Measurements from ENCODE around the gene GPRIN1.
A peak's percentile ranks its signal among the peaks of the same experiment; 100 is the strongest.
"Not testable (repeated sequence)": the region's sequence is repeated elsewhere in the genome, so short reads cannot be mapped to it uniquely, and the experiment has no call there.

Gene GPRIN1

DNA sequence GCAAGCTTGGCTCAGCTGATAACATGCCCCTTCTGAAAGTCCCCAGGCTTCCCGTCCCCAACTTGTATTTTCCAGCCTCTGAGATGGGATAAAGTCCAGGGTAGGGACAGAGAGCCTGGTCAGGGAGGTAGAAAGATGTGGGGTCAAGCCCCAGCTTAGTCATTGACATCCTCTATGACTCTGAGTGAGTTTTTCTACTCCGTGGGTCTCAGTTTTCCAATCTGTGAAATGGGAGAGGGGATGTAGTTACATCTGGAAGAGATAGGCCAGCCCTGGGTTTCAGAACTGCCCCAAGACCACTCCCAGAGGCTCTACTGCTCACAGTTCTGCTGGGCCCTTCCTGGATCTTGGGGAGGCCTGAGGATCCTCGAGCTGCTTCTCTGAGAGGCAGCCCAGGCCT, 3.1 kb downstream of the GPRIN1 start:
- ChIA-PET POLR2A (ENCODE audit: low non-redundant PET) (no interaction called here), CTCF (interaction anchor here (1.3 to 1.4 kb wide), 2 partner anchors 10 to 28 kb away, joined by 4 to 7 read pairs; no protein-coding TSS in a partner anchor)
- TF ChIP-seq, protein P1, sequence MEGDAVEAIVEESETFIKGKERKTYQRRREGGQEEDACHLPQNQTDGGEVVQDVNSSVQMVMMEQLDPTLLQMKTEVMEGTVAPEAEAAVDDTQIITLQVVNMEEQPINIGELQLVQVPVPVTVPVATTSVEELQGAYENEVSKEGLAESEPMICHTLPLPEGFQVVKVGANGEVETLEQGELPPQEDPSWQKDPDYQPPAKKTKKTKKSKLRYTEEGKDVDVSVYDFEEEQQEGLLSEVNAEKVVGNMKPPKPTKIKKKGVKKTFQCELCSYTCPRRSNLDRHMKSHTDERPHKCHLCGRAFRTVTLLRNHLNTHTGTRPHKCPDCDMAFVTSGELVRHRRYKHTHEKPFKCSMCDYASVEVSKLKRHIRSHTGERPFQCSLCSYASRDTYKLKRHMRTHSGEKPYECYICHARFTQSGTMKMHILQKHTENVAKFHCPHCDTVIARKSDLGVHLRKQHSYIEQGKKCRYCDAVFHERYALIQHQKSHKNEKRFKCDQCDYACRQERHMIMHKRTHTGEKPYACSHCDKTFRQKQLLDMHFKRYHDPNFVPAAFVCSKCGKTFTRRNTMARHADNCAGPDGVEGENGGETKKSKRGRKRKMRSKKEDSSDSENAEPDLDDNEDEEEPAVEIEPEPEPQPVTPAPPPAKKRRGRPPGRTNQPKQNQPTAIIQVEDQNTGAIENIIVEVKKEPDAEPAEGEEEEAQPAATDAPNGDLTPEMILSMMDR (conservative IDR thresholded peaks at IDR 0.05; ENCODE audit: low read depth) = no peak
- DNase-seq (ENCODE audit: low spot score) = no peak
- H3K27ac ChIP-seq = peak overlapping the region; percentile 53

DNA sequence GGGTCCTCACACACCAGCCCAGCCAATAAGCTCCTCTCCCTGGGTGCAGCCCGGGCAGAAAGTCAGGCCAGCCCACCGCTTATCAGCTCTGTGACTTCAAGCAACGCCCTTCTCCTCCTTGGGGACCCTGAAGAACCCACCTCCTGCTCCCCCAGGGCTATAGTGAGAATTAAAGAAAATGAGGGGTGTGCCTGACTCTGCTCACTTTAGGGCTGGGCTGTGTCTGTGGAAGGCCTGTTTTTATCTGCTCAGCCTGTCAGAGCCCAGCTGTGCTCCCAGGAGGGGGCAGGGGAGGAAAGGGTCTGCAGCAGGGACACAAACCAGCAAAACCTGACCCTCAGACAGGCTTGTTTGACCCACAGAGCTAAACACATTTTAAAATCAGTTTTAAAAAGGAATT, 3.9 kb downstream of the GPRIN1 start:
- ChIA-PET CTCF (interaction anchor here (0.6 to 1.4 kb wide), 3 partner anchors 10 to 332 kb away, joined by 3 to 7 read pairs (median 4); no protein-coding TSS in a partner anchor), POLR2A (ENCODE audit: low non-redundant PET) (no interaction called here)
- H3K27ac ChIP-seq = peak overlapping the region; percentile 53
- DNase-seq (ENCODE audit: low spot score) = no peak
- TF ChIP-seq, protein P1 (conservative IDR thresholded peaks at IDR 0.05; ENCODE audit: low read depth) = no peak

DNA sequence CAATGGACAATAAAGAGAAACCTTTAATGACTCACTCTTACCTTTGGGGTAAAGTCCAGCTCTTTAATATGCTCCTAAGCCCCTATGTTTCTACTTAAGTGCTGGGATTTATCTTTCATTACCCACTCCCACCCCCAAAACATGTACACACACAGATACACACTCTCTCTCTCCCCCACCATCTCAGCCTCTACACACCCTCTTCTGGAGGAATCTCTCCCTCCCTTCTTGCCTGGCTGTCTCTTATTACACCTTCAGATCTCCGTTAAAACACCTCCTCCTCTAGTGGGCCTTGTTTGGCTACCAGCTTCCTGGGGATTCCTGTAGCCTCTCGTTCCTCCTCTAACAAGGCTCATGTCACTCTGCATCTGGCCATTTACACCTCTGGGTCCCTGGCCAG, 6.9 kb downstream of the GPRIN1 start:
- no peak for DNase-seq (ENCODE audit: low spot score)
- TF ChIP-seq, protein P1 (conservative IDR thresholded peaks at IDR 0.05; ENCODE audit: low read depth) = no peak
- ChIA-PET POLR2A (ENCODE audit: low non-redundant PET) (no interaction called here), CTCF (interaction anchor here (0.6 kb wide), 1 partner anchor 268 kb away, joined by 3 read pairs; no protein-coding TSS in a partner anchor)
- no peak overlapping the region for H3K27ac ChIP-seq

DNA sequence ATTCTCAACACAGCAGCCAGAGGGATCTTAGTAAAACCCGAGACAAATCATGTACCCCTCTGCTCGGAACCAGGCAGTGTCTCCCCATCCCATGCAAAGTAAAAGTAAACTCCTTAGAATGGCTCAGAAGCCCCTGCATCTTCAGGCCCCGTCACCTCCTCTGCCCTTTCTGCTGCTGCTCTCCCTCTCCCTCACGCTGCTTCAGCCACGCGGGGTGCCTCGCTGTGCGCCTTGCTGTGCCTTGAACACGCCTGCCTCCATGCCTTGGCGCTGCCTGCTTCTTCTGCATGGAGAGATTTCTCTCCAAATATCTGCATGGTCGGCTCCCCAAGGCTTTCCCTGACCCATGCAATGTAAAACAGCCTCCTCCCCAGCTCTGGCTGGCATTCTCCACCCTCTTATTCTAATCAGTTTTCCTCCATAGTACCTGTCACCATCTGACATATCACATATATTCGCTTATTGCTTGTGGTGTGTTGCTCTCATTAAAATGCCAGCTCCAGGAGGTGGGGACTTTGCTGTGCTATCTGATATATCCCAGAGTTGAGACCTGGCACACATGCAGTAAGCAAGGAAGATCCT, 8.0 kb downstream of the GPRIN1 start:
- CTCF ChIA-PET = no interaction called here
- TF ChIP-seq, protein P1 (conservative IDR thresholded peaks at IDR 0.05; ENCODE audit: low read depth) = no peak
- POLR2A ChIA-PET (ENCODE audit: low non-redundant PET) = no interaction called here
- no peak for DNase-seq (ENCODE audit: low spot score)
- no peak overlapping the region for H3K27ac ChIP-seq

DNA sequence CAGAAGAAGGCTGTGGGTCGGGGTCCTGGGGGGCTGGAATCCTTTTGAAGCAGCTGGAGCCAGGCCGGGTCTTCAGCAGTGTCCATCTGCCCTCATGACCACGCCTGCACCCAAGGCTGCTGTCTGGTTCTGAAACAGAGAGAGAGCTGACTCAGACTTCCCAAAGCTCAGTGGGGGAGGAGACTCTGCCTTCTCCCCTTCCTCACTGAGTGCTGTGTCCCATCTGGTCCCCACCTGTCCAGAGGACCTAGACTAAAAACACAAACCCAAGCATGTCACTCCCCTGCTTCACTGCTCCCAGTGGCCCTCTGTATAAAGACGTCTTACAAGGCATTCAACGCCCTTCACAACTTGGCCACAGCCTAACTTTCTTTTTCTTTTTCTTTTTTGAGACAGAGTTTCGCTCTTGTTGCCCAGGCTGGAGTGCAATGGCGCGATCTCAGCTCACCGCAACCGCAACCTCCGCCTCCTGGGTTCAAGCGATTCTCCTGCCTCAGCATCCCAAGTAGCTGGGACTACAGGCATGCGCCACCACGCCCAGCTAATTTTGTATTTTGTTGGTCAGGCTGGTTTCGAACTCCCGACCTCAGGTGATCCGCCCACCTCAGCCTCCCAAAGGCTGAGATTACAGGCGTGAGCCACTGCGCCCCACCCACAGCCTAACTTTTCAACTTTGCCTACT, 10.1 kb downstream of the GPRIN1 start:
- DNase-seq (ENCODE audit: low spot score); CTCF ChIA-PET; POLR2A ChIA-PET (ENCODE audit: low non-redundant PET): not testable (repeated sequence)
- H3K27ac ChIP-seq = 0 out of 2 replicates have a peak overlapping the region, but pooled peaks have one; percentile 5

DNA sequence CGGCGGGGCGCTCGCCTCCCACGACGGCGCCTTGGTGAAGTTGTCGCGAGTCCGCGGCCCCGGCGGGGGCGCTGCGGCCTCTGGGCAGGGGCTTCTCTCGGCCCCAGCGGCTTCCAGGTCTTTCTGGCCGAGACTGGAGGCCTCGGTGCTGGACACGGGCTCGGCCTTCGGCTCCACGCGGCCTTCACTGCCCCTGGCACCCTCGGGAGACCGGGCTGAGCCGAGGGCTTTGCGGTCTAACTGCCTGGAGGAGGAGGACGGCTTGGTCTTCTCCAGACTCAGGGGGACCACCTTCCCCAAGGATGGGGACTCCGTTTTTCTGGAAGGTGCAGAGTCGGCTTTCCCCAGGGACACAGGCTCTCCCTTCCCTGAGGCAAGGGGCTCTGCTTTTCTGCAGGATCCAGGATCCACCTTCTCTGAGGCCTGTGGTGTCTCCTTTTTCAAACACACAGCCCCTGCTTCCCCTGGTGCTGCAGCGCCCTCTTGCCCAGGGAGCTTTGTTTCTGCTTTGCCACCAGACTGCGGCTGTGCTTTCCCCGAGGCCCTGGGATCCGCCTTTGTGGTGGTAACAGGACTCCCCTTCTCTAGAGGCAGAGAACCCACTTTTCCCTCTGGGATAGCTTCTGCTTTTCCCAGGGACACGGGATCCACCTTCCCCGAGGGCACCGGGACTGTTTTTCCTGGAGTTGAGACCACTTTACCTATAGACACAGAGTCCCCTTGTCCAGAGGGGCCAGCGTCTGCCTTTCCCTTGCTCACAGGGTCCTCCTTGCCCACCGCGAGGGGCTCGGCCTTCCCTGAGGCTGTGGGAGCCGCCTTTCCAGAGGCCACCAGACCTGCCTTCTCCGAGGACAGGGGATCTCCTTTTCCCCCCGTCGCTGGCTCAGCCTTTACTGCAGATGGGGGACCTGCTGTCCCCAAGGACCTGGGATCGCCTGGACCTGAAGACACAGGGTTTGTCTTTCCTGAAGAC, 12.3 kb downstream of the GPRIN1 start:
- DNase-seq (ENCODE audit: low spot score) = no peak
- H3K27ac ChIP-seq = no peak overlapping the region
- CTCF ChIA-PET = interaction anchor here (0.7 to 2.0 kb wide), 2 partner anchors 9 to 277 kb away, joined by 3 to 7 read pairs; no protein-coding TSS in a partner anchor
- POLR2A ChIA-PET (ENCODE audit: low non-redundant PET) = no interaction called here
- TF ChIP-seq, protein P1 (conservative IDR thresholded peaks at IDR 0.05; ENCODE audit: low read depth) = no peak

Data from RWPE1 (cell line).